SK-N-MC (cell line): ENCODE results near the gene FCSK.

Experiments used
- EZH2 ChIP-seq: fragments of 200-600 bp; sonication (generic); IDR thresholded peaks from one replicate; pipeline ENCODE4 v1.6.1; 2017; ENCODE audit warnings: antibody characterized with exemption
- FOXP2 ChIP-seq: optimal IDR thresholded peaks from 2 replicates; pipeline ENCODE3; 2011; ENCODE audit warnings: mild to moderate bottlenecking, moderate library complexity; ENCODE audit not compliant: insufficient read depth; ENCODE audit errors: extremely low read length, control extremely low read depth
- POLR2AphosphoS5 ChIP-seq: IDR thresholded peaks from 2 replicates; pipeline ENCODE4 v1.6.1; 2012; ENCODE audit warnings: mild to moderate bottlenecking, low read depth, low read length, borderline replicate concordance

GRCh38 chr16:70422543-70422942, 31.9 kb upstream of the FCSK start:
- TF ChIP-seq EZH2 (no peak), POLR2AphosphoS5 (no peak), FOXP2 (no peak)
